ENCODE results near the gene VSTM4.

The VSTM4 gene

DNA sequence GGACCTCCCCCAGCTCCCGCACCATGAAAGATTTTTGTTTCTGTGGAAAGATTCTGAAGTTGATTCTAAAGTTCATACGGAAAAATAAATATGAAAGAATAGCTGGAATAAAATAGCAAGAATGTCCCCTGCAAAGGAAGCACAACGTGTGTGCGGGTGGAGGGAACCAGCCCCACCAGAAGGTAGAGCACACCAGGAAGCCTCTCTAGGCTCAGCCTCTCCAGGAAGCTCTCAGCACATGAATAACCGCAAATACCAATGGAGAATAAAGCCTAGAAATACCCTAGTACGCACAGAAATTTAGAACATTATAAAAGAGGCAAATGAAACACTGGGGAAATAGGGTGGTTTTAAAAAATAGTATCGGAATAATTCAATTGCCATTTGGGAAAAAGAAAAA lies 43.1 kb upstream of the VSTM4 start:
- no peak for TF ChIP-seq SPI1 (IDR thresholded peaks at IDR 0.05; ENCODE audit: borderline replicate concordance, low read depth)
- TF ChIP-seq, protein P1, sequence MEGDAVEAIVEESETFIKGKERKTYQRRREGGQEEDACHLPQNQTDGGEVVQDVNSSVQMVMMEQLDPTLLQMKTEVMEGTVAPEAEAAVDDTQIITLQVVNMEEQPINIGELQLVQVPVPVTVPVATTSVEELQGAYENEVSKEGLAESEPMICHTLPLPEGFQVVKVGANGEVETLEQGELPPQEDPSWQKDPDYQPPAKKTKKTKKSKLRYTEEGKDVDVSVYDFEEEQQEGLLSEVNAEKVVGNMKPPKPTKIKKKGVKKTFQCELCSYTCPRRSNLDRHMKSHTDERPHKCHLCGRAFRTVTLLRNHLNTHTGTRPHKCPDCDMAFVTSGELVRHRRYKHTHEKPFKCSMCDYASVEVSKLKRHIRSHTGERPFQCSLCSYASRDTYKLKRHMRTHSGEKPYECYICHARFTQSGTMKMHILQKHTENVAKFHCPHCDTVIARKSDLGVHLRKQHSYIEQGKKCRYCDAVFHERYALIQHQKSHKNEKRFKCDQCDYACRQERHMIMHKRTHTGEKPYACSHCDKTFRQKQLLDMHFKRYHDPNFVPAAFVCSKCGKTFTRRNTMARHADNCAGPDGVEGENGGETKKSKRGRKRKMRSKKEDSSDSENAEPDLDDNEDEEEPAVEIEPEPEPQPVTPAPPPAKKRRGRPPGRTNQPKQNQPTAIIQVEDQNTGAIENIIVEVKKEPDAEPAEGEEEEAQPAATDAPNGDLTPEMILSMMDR (IDR thresholded peaks at IDR 0.05; ENCODE audit: insufficient read depth, low read length), result no peak
- TF ChIP-seq REST (IDR thresholded peaks at IDR 0.05; ENCODE audit: insufficient replicate concordance, low read depth), result no peak
- TF ChIP-seq GABPA (IDR thresholded peaks at IDR 0.05; ENCODE audit: low read depth), result no peak
- H3K4me3 ChIP-seq (replicated peaks; ENCODE audit: insufficient read depth, low read length), result no peak overlapping the region
- no peak overlapping the region for H3K27ac ChIP-seq (replicated peaks)
- H3K27me3 ChIP-seq (ENCODE audit: insufficient read depth, poor library complexity, severe bottlenecking), result no peaks in the 10 kb centered on the region
- DNase-seq (ENCODE audit: low read depth in 1 of 2, low spot score in 1 of 2), result no peak

- TF ChIP-seq REST (IDR thresholded peaks at IDR 0.05; ENCODE audit: insufficient replicate concordance, low read depth) (no peak), SPI1 (IDR thresholded peaks at IDR 0.05; ENCODE audit: borderline replicate concordance, low read depth) (no peak), POLR2AphosphoS5 (IDR thresholded peaks at IDR 0.05; ENCODE audit: low read depth) (no peak), GABPA (IDR thresholded peaks at IDR 0.05; ENCODE audit: low read depth) (no peak)
- TF ChIP-seq, protein P1 (IDR thresholded peaks at IDR 0.05; ENCODE audit: insufficient read depth, low read length), result no peak
- H3K27ac ChIP-seq (replicated peaks), result no peak overlapping the region
- H3K4me3 ChIP-seq (replicated peaks; ENCODE audit: insufficient read depth, low read length), result no peak overlapping the region
- H3K27me3 ChIP-seq (ENCODE audit: insufficient read depth, poor library complexity, severe bottlenecking), result no peaks in the 10 kb centered on the region
- DNase-seq (ENCODE audit: low read depth in 1 of 2, low spot score in 1 of 2), result no peak
Measured at GRCh38 chr10:49157229-49157628, 41.9 kb upstream of the VSTM4 start.

DNA sequence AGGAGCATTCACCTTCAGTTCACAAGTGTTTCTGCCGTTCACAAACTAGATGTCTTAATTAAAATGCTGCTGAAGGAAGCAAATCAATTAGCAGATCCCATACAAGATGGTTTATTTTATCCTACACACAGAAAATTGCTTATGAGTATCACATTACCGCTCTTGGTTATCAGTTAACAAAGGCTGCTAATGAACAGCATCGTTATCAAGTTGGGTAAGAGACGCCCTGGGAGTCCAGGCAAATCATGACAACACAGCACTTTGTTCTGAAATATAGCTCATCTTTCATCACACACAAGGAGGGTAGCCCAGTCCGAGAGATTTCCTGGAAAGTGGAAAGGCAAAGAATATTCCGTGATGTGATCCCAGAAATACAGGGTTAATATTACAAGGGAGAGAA lies 39.3 kb upstream of the VSTM4 start:
- DNase-seq (ENCODE audit: low read depth in 1 of 2, low spot score in 1 of 2), result no peak
- Histone ChIP-seq H3K27me3 (ENCODE audit: insufficient read depth, poor library complexity, severe bottlenecking) (no peaks in the 10 kb centered on the region), H3K4me3 (replicated peaks; ENCODE audit: insufficient read depth, low read length) (no peak overlapping the region), H3K27ac (replicated peaks) (no peak overlapping the region)
- TF ChIP-seq SPI1 (IDR thresholded peaks at IDR 0.05; ENCODE audit: borderline replicate concordance, low read depth), result no peak
- no peak for TF ChIP-seq REST (IDR thresholded peaks at IDR 0.05; ENCODE audit: insufficient replicate concordance, low read depth)
- no peak for TF ChIP-seq POLR2AphosphoS5 (IDR thresholded peaks at IDR 0.05; ENCODE audit: low read depth)
- TF ChIP-seq, protein P1 (IDR thresholded peaks at IDR 0.05; ENCODE audit: insufficient read depth, low read length), result no peak
- TF ChIP-seq GABPA (IDR thresholded peaks at IDR 0.05; ENCODE audit: low read depth), result no peak

All from HL-60 (cell line).